Muscle layer of duodenum (tissue), 2 donors: ENCODE data around the gene CLDN20.
A peak's percentile ranks its signal among the peaks of the same experiment; 100 is the strongest.

ENCODE experiments used
- H3K27ac ChIP-seq: one replicate; pipeline ENCODE4 v1.7.0; 2013; ENCODE audit warnings: mild to moderate bottlenecking, low read length
- H3K27me3 ChIP-seq: one replicate; pipeline ENCODE4 v1.7.0; 2013; ENCODE audit warnings: low read depth, mild to moderate bottlenecking, control low read depth, low read length
- H3K36me3 ChIP-seq, 2 donors: one replicate each; pipeline ENCODE4 v1.7.0; 2013; ENCODE audit warnings: low read length in 2 of 2, control low read depth in 1 of 2, mild to moderate bottlenecking in 1 of 2; ENCODE audit not compliant: insufficient read depth in 2 of 2, control insufficient read depth in 1 of 2
- H3K4me1 ChIP-seq, 2 donors: one replicate each; pipeline ENCODE4 v1.7.0; 2013; ENCODE audit warnings: low read length in 2 of 2, mild to moderate bottlenecking in 2 of 2, control low read depth in 1 of 2, moderate library complexity in 1 of 2; ENCODE audit not compliant: insufficient read depth in 2 of 2, control insufficient read depth in 1 of 2
- H3K4me3 ChIP-seq, 2 donors: one replicate each; pipeline ENCODE4 v1.7.0; 2013; ENCODE audit warnings: low read length in 2 of 2, low read depth in 1 of 2, mild to moderate bottlenecking in 1 of 2
- H3K9me3 ChIP-seq, 2 donors: one replicate each; pipeline ENCODE4 v1.7.0; 2013; ENCODE audit warnings: low read length in 2 of 2, control low read depth in 1 of 2, mild to moderate bottlenecking in 1 of 2; ENCODE audit not compliant: control insufficient read depth in 1 of 2
- donor health status: healthy.

The CLDN20 gene

GRCh38 chr6:155314092-155314772, 50.4 kb downstream of the CLDN20 start, which contains the start of gene TFB1M:
Gene TFB1M, minus strand, starts transcription at chr6:155314484. Its CDS starts 56 bp downstream, at chr6:155314428.
- Histone ChIP-seq H3K9me3 (no peaks in the 10 kb centered on the region), H3K4me3 (peak within 1 kb of the TSS; percentile 77 to 96), H3K36me3 (peaks cover 0 to 8% of the 10 kb centered on the region in 2 donors), H3K27ac (peak within 1 kb of the TSS; percentile 88), H3K27me3 (no peaks in the 10 kb centered on the region), H3K4me1 (peaks cover 0 to 4% of the 10 kb centered on the region in 2 donors)

GRCh38 chr6:155314773-155315515, 51.1 kb downstream of the CLDN20 start:
- Histone ChIP-seq H3K36me3 (peaks cover 0 to 4% of the 10 kb centered on the region in 2 donors), H3K27me3 (no peaks in the 10 kb centered on the region), H3K4me1 (peaks cover 0 to 4% of the 10 kb centered on the region in 2 donors), H3K27ac (peak overlapping the region; percentile 88), H3K4me3 (peak overlapping the region; percentile 77 to 96), H3K9me3 (no peaks in the 10 kb centered on the region)

- peaks cover 0 to 3% of the 10 kb centered on the region in 2 donors for H3K36me3 ChIP-seq
- H3K4me1 ChIP-seq, result peaks cover 0 to 4% of the 10 kb centered on the region in 2 donors
- no peaks in the 10 kb centered on the region for H3K9me3 ChIP-seq
- peak overlapping the region; percentile 77 to 96 for H3K4me3 ChIP-seq
- no peaks in the 10 kb centered on the region for H3K27me3 ChIP-seq
- peak overlapping the region; percentile 88 for H3K27ac ChIP-seq
Measured at GRCh38 chr6:155315516-155315871, 51.7 kb downstream of the CLDN20 start.

GRCh38 chr6:155316419-155316818, 52.6 kb downstream of the CLDN20 start:
- H3K9me3 ChIP-seq, result no peaks in the 10 kb centered on the region
- H3K36me3 ChIP-seq, result no peaks in the 10 kb centered on the region
- H3K4me3 ChIP-seq, result no peak overlapping the region
- H3K27ac ChIP-seq, result no peak overlapping the region
- H3K27me3 ChIP-seq, result no peaks in the 10 kb centered on the region
- peaks cover 0 to 4% of the 10 kb centered on the region in 2 donors for H3K4me1 ChIP-seq

DNA sequence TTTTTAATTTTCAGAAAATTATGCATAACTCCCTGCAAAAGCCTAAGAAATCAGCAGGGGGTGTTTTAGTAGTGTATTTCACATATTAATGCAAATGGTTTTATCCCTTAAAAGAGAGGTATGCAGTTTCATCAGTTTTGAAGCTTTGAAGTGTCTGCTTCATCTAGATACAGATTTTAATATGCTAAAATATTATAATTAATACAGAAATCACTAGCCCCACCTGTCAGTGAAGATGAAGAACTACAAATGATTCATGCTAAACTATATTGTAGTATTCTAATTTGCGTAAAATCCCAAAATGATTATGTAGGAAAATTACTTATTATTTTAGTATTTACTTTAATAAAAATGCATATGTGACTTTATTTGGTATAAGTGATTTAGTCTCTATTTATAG, 53.4 kb downstream of the CLDN20 start:
- Histone ChIP-seq H3K36me3 (no peaks in the 10 kb centered on the region), H3K4me1 (peaks cover 0 to 4% of the 10 kb centered on the region in 2 donors), H3K4me3 (no peak overlapping the region), H3K27ac (no peak overlapping the region), H3K9me3 (no peaks in the 10 kb centered on the region), H3K27me3 (no peaks in the 10 kb centered on the region)

DNA sequence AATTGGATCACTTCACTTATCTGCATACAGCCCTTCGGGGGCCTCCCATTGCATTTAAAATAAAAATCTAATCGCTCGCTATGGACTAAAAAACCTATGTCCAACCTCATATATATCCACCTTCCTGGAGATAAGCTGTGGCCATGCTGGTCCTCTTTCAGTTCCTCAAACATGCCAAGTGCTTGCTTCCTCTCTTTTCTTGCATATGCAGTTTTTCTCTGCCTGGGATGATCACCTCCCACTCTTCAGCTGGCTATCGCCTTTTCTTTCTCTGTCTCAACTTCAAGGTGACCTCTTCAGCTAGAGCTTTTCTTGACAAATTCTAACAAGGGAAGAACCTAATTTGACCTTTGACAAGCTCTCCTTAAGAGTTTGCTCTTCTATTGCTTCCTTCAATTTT, 56.1 kb downstream of the CLDN20 start:
- H3K9me3 ChIP-seq, result no peaks in the 10 kb centered on the region
- H3K27ac ChIP-seq, result no peak overlapping the region
- H3K27me3 ChIP-seq, result no peaks in the 10 kb centered on the region
- no peaks in the 10 kb centered on the region for H3K36me3 ChIP-seq
- no peak overlapping the region for H3K4me3 ChIP-seq
- no peaks in the 10 kb centered on the region for H3K4me1 ChIP-seq

DNA sequence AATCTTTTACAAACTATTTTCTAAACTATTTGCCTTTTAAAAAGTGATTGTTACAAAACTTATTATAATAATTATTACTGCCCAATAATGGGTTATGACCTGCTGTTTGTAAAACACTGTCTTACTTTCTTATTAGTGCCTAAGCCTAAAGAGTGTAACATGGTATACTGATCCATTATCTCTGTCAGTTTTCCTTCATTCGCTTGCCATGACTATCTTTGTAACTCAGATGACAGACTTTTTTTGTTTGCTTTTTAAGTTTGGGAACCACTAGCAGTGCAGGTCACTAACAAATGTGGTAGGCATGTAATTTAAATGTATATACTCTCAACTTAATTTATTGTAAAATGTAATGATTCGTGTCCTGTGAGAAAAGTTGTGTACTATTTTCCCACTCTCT, 60.4 kb downstream of the CLDN20 start:
- H3K36me3 ChIP-seq, result no peaks in the 10 kb centered on the region
- no peaks in the 10 kb centered on the region for H3K9me3 ChIP-seq
- no peaks in the 10 kb centered on the region for H3K27me3 ChIP-seq

GRCh38 chr6:155324993-155325392, 61.2 kb downstream of the CLDN20 start:
- H3K4me3 ChIP-seq, result no peak overlapping the region
- H3K27ac ChIP-seq, result no peak overlapping the region
- H3K9me3 ChIP-seq, result no peaks in the 10 kb centered on the region
- H3K4me1 ChIP-seq, result no peaks in the 10 kb centered on the region
- H3K27me3 ChIP-seq, result no peaks in the 10 kb centered on the region
- no peaks in the 10 kb centered on the region for H3K36me3 ChIP-seq

More for the DNA sequence above, 60.4 kb downstream of the CLDN20 start:
- H3K4me3 ChIP-seq, result no peak overlapping the region
- no peaks in the 10 kb centered on the region for H3K4me1 ChIP-seq
- H3K27ac ChIP-seq, result no peak overlapping the region

DNA sequence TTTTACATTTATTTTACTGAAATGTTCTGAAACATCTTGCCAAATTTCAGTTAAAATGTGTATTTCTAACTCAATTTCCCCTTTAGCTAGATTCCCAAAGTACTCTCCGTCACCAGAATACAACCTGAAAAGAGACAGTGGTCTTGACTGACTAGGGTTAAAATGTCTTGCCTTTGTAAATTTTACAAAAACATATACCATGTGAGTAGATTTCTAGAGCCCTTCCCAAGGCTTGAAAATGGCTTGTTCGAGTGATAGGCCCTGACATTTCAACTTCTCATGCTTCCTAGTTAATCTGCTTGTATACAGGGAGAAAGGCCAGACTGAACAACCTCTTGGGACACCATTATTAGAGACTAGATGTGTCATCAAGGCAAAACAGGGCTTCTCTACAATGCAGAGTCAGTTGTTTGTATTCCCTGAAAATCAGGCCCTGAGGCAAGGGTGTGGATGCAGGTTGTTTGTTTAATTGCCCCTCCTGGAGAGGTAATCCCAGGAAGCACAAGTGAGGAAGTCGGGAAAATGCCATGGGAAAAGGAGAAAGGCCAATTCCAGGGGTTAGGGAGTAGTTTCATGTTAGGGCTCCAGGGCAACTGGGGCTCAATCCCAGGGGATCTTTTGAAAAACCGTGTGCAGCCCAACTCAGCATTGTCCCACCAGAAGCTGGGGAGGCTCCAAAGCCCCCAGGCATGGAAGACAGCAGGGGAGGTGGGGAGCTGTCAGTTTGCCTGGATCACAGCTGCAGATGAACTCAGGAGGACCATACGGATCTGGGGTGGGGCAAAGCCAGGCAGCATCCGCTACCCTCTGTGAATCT, 62.1 kb downstream of the CLDN20 start:
- Histone ChIP-seq H3K4me3 (no peak overlapping the region), H3K9me3 (no peaks in the 10 kb centered on the region), H3K36me3 (no peaks in the 10 kb centered on the region), H3K27me3 (no peaks in the 10 kb centered on the region), H3K4me1 (no peaks in the 10 kb centered on the region), H3K27ac (no peak overlapping the region)
